Neutrophil (primary cell): Measurements from ENCODE around the gene PIK3CB.

ENCODE experiments used
- H3K27ac ChIP-seq: fragments of 200-600 bp; sonication (generic); 2 replicates; pipeline ENCODE4 v1.5.1; 2016; ENCODE audit warnings: mild to moderate bottlenecking, moderate library complexity
- H3K27me3 ChIP-seq: fragments of 200-600 bp; sonication (generic); 2 replicates; pipeline ENCODE4 v1.6.0; 2016; ENCODE audit warnings: mild to moderate bottlenecking
- H3K36me3 ChIP-seq: fragments of 200-600 bp; sonication (generic); 2 replicates; pipeline ENCODE4 v1.5.1; 2017
- H3K4me1 ChIP-seq, 2 experiments: fragments of 200-600 bp in 1 of 2; sonication (generic) in 1 of 2; 1 replicate in 1 of 2; 2 replicates in 1 of 2; pipeline versions ENCODE4 v1.5.1 to v1.6.1; 2013 to 2016; ENCODE audit warnings: low read depth in 1 of 2, low read length in 1 of 2, mild to moderate bottlenecking in 1 of 2, moderate library complexity in 1 of 2; ENCODE audit not compliant: control insufficient read depth in 1 of 2, insufficient read depth in 1 of 2
- H3K4me3 ChIP-seq, 2 experiments: fragments of 200-600 bp in 1 of 2; sonication (generic) in 1 of 2; 1 replicate in 1 of 2; 2 replicates in 1 of 2; pipeline ENCODE4 v1.5.1; 2013 to 2016; ENCODE audit warnings: low read depth in 1 of 2, low read length in 1 of 2, mild to moderate bottlenecking in 1 of 2, moderate library complexity in 1 of 2
- H3K9me3 ChIP-seq: fragments of 200-600 bp; sonication (generic); 2 replicates; pipeline ENCODE4 v1.5.1; 2016
- CTCF ChIP-seq: fragments of 200-600 bp; sonication (generic); IDR thresholded peaks from 2 replicates; pipeline ENCODE4 v1.5.1; 2016; ENCODE audit warnings: antibody characterized with exemption

Gene PIK3CB

DNA sequence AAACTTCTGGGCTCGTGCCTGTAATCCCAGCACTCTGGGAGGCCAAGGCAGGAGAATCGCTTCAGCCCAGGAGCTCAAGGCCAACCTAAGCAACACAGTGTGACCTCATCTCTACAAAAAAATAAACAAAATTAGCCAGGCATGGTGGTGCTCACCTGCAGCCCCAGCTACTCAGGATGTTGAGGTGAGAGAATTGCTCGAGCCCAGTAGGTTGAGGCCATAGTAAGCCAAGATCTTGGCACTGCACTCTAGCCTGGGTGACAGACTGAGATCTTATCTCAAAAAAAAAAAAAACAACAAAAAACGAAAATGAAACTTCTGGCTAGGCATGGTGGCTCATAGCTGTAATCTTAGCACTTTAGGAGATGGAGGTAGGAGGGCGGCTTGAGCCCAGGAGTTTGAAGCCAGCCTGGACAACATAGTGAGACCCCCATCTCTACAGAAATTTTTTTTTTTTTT lies 53.7 kb downstream of the PIK3CB start:
- no peak for TF ChIP-seq CTCF
- peaks cover 18 to 30% of the 10 kb centered on the region in 2 experiments for H3K4me1 ChIP-seq
- no peaks in the 10 kb centered on the region for H3K27me3 ChIP-seq
- H3K36me3 ChIP-seq: no peaks in the 10 kb centered on the region
- H3K9me3 ChIP-seq: no peaks in the 10 kb centered on the region
- no peak overlapping the region for H3K4me3 ChIP-seq
- peak overlapping the region; percentile 62 for H3K27ac ChIP-seq

DNA sequence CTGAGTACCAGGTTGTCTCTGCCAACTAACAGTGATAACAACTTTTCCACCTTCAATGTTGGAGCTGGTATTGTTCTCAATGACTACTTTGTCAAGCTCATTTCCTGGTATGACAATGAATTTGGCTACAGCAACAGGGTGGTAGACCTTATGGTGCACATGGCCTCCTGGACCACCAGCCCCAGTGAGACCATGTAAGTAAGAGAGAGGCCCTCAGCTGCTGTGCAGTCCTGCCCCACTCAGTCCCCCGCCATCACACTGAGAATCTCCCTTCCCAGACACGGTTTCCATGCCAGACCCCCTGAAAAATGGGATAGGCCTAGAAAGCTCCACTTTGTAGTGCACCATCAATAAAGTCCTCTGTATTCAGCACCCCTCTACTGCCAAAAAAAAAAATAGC lies 56.1 kb downstream of the PIK3CB start:
- H3K9me3 ChIP-seq: no peaks in the 10 kb centered on the region
- H3K27me3 ChIP-seq: no peaks in the 10 kb centered on the region
- H3K27ac ChIP-seq: peak overlapping the region; percentile 17
- no peak overlapping the region for H3K4me3 ChIP-seq
- H3K36me3 ChIP-seq: no peaks in the 10 kb centered on the region
- TF ChIP-seq CTCF: no peak
- peaks cover 9 to 34% of the 10 kb centered on the region in 2 experiments for H3K4me1 ChIP-seq

GRCh38 chr3:138776961-138777360 lies 57.8 kb downstream of the PIK3CB start:
- Histone ChIP-seq H3K9me3 (no peaks in the 10 kb centered on the region), H3K4me1 (peaks cover 4 to 24% of the 10 kb centered on the region in 2 experiments), H3K36me3 (no peaks in the 10 kb centered on the region), H3K4me3 (no peak overlapping the region), H3K27me3 (no peaks in the 10 kb centered on the region), H3K27ac (peak overlapping the region; percentile 17)
- no peak for TF ChIP-seq CTCF

DNA sequence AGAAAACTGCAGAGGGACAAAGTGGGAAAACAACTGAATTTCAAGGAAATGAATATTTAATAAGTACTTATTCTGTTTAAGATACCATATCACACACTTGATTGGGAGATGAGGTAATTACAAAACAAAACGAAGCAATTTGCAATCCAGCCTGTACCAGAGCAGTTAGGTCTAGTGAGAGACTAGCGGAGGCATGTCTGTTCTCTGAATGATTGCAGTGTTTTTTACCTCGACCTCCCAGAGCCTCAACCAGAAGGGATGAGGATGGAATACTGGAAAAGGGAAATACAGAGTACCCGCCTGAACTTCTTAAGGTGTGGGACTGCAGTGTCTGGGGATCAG lies 59.5 kb downstream of the PIK3CB start:
- Histone ChIP-seq H3K4me1 (peaks cover 0 to 17% of the 10 kb centered on the region in 2 experiments), H3K27ac (peak overlapping the region; percentile 68), H3K36me3 (no peaks in the 10 kb centered on the region), H3K27me3 (no peaks in the 10 kb centered on the region), H3K9me3 (no peaks in the 10 kb centered on the region), H3K4me3 (no peak overlapping the region)
- TF ChIP-seq CTCF: no peak

DNA sequence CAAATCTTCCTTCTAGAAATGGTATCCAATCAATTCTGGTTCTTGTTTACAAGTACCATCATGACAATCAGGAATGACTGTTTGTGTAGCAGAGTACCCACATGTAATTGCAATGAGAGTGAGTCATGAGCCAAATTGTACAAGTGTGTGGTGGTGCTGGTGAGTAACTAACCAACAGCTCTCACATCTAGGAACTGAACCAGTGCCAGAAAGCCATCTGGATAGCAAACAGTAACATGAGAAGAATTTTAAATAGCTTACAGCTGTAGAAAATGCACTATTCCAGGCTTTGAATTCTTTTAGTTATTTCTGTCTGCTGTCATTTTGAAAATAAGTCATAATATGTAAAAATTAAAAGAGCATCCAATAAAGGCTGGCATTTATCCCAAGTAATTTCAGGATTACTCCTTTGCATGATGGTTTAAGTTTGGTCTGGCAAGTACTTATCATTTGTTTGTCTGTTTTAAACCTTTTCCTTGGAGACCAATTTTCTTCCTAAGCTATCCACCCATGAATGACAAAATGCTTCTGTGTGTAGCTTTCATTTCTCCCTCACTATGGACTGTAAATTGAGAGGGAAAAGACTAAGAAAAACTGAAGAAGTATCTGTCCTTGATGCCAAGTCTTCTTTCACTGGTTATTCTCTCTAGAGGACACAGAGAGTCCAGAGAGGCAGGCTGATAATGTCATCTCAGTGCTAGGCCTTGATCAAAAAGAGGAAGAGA lies 60.0 kb downstream of the PIK3CB start:
- H3K9me3 ChIP-seq: no peaks in the 10 kb centered on the region
- peak overlapping the region; percentile 68 for H3K27ac ChIP-seq
- H3K27me3 ChIP-seq: no peaks in the 10 kb centered on the region
- TF ChIP-seq CTCF: no peak
- peaks cover 0 to 17% of the 10 kb centered on the region in 2 experiments for H3K4me1 ChIP-seq
- no peaks in the 10 kb centered on the region for H3K36me3 ChIP-seq
- H3K4me3 ChIP-seq: no peak overlapping the region
